Body of pancreas (tissue), 4 donors: ENCODE results near the gene SLC26A8.
"Not testable (repeated sequence)": the region's sequence is repeated elsewhere in the genome, so short reads cannot be mapped to it uniquely, and the experiment has no call there.

Experiments
- CTCF ChIP-seq, 7 experiments: fragments of 450-650 bp in 4 of 7; fragments of 200-600 bp in 3 of 7; sonication (generic) in 3 of 7; IDR thresholded peaks; one replicate each; pipeline ENCODE4 v1.5.1; 2016 to 2019; ENCODE audit warnings: antibody characterized with exemption in 7 of 7
- POLR2A ChIP-seq, 3 donors: fragments of 450-650 bp; IDR thresholded peaks; one replicate each; pipeline ENCODE4 v1.6.1; 2016; ENCODE audit warnings: antibody characterized with exemption in 3 of 3, mild to moderate bottlenecking in 2 of 3

GRCh38 chr6:35909571-35909970 is 114.9 kb downstream of the SLC26A8 start:
- not testable (repeated sequence) for TF ChIP-seq POLR2A, CTCF (IDR thresholded peaks at IDR 0.05)
